Activated CD4-positive, alpha-beta memory T cell treated with anti-CD3 and anti-CD28 coated beads for 36 hours (primary cell): ENCODE results near the gene SNCAIP. TPM values are rescaled to one million over a fixed set of nuclear protein-coding genes. Genes with fewer than 3 reads are reported as not detected.

ENCODE experiments used
- CTCF ChIA-PET: fragments of 350-600 bp; sonication (Branson Sonifier 250); formaldehyde crosslinking; loops from one replicate; lab custom pipeline; 2021; ENCODE audit warnings: antibody characterized with exemption, inconsistent platforms; lab: Charles Lee
- POLR2A ChIA-PET: fragments of 350-600 bp; sonication (Branson Sonifier 250); formaldehyde crosslinking; loops from one replicate; lab custom pipeline; 2021; ENCODE audit warnings: antibody characterized with exemption; lab: Charles Lee
- DNase-seq: peaks from one replicate; pipeline ENCODE4 v3.0.0-alpha.2; 2020
- H3K27ac Mint-ChIP-seq: one replicate; pipeline ENCODE4 v1.8.0; 2021; ENCODE audit warnings: mixed read lengths
- H3K27me3 Mint-ChIP-seq: one replicate; pipeline ENCODE4 v1.8.0; 2021; ENCODE audit warnings: mixed read lengths
- H3K36me3 Mint-ChIP-seq: one replicate; pipeline ENCODE4 v1.8.0; 2021; ENCODE audit warnings: mixed read lengths
- H3K4me1 Mint-ChIP-seq: one replicate; pipeline ENCODE4 v1.8.0; 2021; ENCODE audit warnings: low read depth, mixed read lengths
- H3K4me3 Mint-ChIP-seq: one replicate; pipeline ENCODE4 v1.8.0; 2021; ENCODE audit warnings: mild to moderate bottlenecking, mixed read lengths
- H3K9me3 Mint-ChIP-seq: one replicate; pipeline ENCODE4 v1.8.0; 2021; ENCODE audit warnings: mixed read lengths
- intact Hi-C: fragments of 100-400 bp; cut with micrococcal nuclease; formaldehyde crosslinking; loops from one replicate; pipeline ENCODE4 v1.15.1; 2023
- total RNA-seq, 2 experiments: library from RNA; stranded (reverse); gene quantifications; one replicate each; pipeline ENCODE4 v1.2.3, GENCODE V29; 2021

SNCAIP gene
- total RNA-seq, 2 experiments from 2014 or later, result not detected

- H3K27me3 Mint-ChIP-seq, result no peaks in the 10 kb centered on the region
- no peak overlapping the region for H3K4me3 Mint-ChIP-seq
- H3K27ac Mint-ChIP-seq, result no peak overlapping the region
- no peak for DNase-seq
- ChIA-PET POLR2A (no interaction called here), CTCF (no interaction called here)
- H3K4me1 Mint-ChIP-seq, result no peaks in the 10 kb centered on the region
- H3K9me3 Mint-ChIP-seq, result no peaks in the 10 kb centered on the region
- H3K36me3 Mint-ChIP-seq, result no peaks in the 10 kb centered on the region
- intact Hi-C loops, result no loop called here
Observed at GRCh38 chr5:122297587-122298298, 14.3 kb upstream of the SNCAIP start.

- Mint-ChIP-seq H3K27me3 (no peaks in the 10 kb centered on the region), H3K4me3 (no peak overlapping the region), H3K4me1 (no peaks in the 10 kb centered on the region), H3K27ac (no peak overlapping the region), H3K36me3 (no peaks in the 10 kb centered on the region), H3K9me3 (no peaks in the 10 kb centered on the region)
- CTCF ChIA-PET, result no interaction called here
- DNase-seq, result no peak
- POLR2A ChIA-PET, result no interaction called here
- intact Hi-C loops, result no loop called here
Observed at GRCh38 chr5:122300374-122300773, 11.7 kb upstream of the SNCAIP start.

- no peaks in the 10 kb centered on the region for H3K36me3 Mint-ChIP-seq
- intact Hi-C loops, result no loop called here
- CTCF ChIA-PET, result interaction anchor here (0.6 kb wide), 1 partner anchor 483 kb away, joined by 3 read pairs; no protein-coding TSS in a partner anchor
- POLR2A ChIA-PET, result no interaction called here
- no peaks in the 10 kb centered on the region for H3K4me1 Mint-ChIP-seq
- no peaks in the 10 kb centered on the region for H3K27me3 Mint-ChIP-seq
- no peaks in the 10 kb centered on the region for H3K9me3 Mint-ChIP-seq
- no peak overlapping the region for H3K4me3 Mint-ChIP-seq
- no peak for DNase-seq
- H3K27ac Mint-ChIP-seq, result no peak overlapping the region
Observed at GRCh38 chr5:122301016-122301415, 11.0 kb upstream of the SNCAIP start.

- ChIA-PET POLR2A (no interaction called here), CTCF (no interaction called here)
- peaks cover 2% of the 10 kb centered on the region for H3K27me3 Mint-ChIP-seq
- no peak overlapping the region for H3K27ac Mint-ChIP-seq
- DNase-seq, result no peak
- H3K4me1 Mint-ChIP-seq, result no peaks in the 10 kb centered on the region
- no peaks in the 10 kb centered on the region for H3K36me3 Mint-ChIP-seq
- intact Hi-C loops, result no loop called here
- H3K4me3 Mint-ChIP-seq, result no peak overlapping the region
- no peaks in the 10 kb centered on the region for H3K9me3 Mint-ChIP-seq
Observed at GRCh38 chr5:122304471-122305215, 7.4 kb upstream of the SNCAIP start.

- Mint-ChIP-seq H3K36me3 (no peaks in the 10 kb centered on the region), H3K27ac (no peak overlapping the region), H3K4me1 (peaks cover 2% of the 10 kb centered on the region), H3K27me3 (peaks cover 18% of the 10 kb centered on the region), H3K4me3 (no peak overlapping the region), H3K9me3 (no peaks in the 10 kb centered on the region)
- POLR2A ChIA-PET, result no interaction called here
- DNase-seq, result no peak
- intact Hi-C loops, result no loop called here
- CTCF ChIA-PET, result no interaction called here
Observed at GRCh38 chr5:122306461-122306860, 5.6 kb upstream of the SNCAIP start.

- CTCF ChIA-PET, result no interaction called here
- DNase-seq, result no peak
- no peak overlapping the region for H3K27ac Mint-ChIP-seq
- H3K4me3 Mint-ChIP-seq, result no peak overlapping the region
- H3K9me3 Mint-ChIP-seq, result no peaks in the 10 kb centered on the region
- H3K36me3 Mint-ChIP-seq, result no peaks in the 10 kb centered on the region
- peaks cover 9% of the 10 kb centered on the region for H3K4me1 Mint-ChIP-seq
- intact Hi-C loops, result no loop called here
- H3K27me3 Mint-ChIP-seq, result peaks cover 40% of the 10 kb centered on the region
- POLR2A ChIA-PET, result no interaction called here
Observed at GRCh38 chr5:122310889-122311288, 1.1 kb upstream of the SNCAIP start.

GRCh38 chr5:122311497-122311960 lies 508 bp upstream of the SNCAIP start:
- intact Hi-C loops, result no loop called here
- Mint-ChIP-seq H3K4me3 (no peak overlapping the region), H3K27me3 (peaks cover 40% of the 10 kb centered on the region), H3K9me3 (no peaks in the 10 kb centered on the region), H3K4me1 (peaks cover 9% of the 10 kb centered on the region), H3K36me3 (no peaks in the 10 kb centered on the region), H3K27ac (no peak overlapping the region)
- CTCF ChIA-PET, result no interaction called here
- POLR2A ChIA-PET, result no interaction called here
- DNase-seq, result no peak

GRCh38 chr5:122312591-122313406 lies 762 bp downstream of the SNCAIP start:
- Mint-ChIP-seq H3K9me3 (no peaks in the 10 kb centered on the region), H3K4me1 (peaks cover 9% of the 10 kb centered on the region), H3K4me3 (no peak overlapping the region), H3K36me3 (no peaks in the 10 kb centered on the region), H3K27ac (no peak overlapping the region), H3K27me3 (peaks cover 38% of the 10 kb centered on the region)
- no peak for DNase-seq
- ChIA-PET POLR2A (no interaction called here), CTCF (no interaction called here)
- intact Hi-C loops, result no loop called here

GRCh38 chr5:122314036-122314435 lies 2.0 kb downstream of the SNCAIP start:
- Mint-ChIP-seq H3K36me3 (no peaks in the 10 kb centered on the region), H3K27ac (no peak overlapping the region), H3K9me3 (no peaks in the 10 kb centered on the region), H3K4me1 (peaks cover 9% of the 10 kb centered on the region), H3K27me3 (peaks cover 38% of the 10 kb centered on the region), H3K4me3 (no peak overlapping the region)
- intact Hi-C loops, result no loop called here
- no peak for DNase-seq
- POLR2A ChIA-PET, result no interaction called here
- CTCF ChIA-PET, result interaction anchor here (0.6 kb wide), 1 partner anchor 640 kb away, joined by 3 read pairs; no protein-coding TSS in a partner anchor

GRCh38 chr5:122315521-122315920 lies 3.5 kb downstream of the SNCAIP start:
- Mint-ChIP-seq H3K36me3 (no peaks in the 10 kb centered on the region), H3K27ac (no peak overlapping the region), H3K27me3 (peaks cover 31% of the 10 kb centered on the region), H3K4me3 (no peak overlapping the region), H3K9me3 (no peaks in the 10 kb centered on the region), H3K4me1 (peaks cover 9% of the 10 kb centered on the region)
- intact Hi-C loops, result no loop called here
- DNase-seq, result no peak
- ChIA-PET CTCF (no interaction called here), POLR2A (no interaction called here)

- POLR2A ChIA-PET, result no interaction called here
- CTCF ChIA-PET, result no interaction called here
- intact Hi-C loops, result no loop called here
Observed at GRCh38 chr5:122316656-122317055, 4.6 kb downstream of the SNCAIP start.

GRCh38 chr5:122319897-122320296 lies 7.9 kb downstream of the SNCAIP start:
- DNase-seq, result no peak
- intact Hi-C loops, result no loop called here
- no peak overlapping the region for H3K4me3 Mint-ChIP-seq
- ChIA-PET POLR2A (no interaction called here), CTCF (no interaction called here)
- no peaks in the 10 kb centered on the region for H3K36me3 Mint-ChIP-seq
- H3K27me3 Mint-ChIP-seq, result peaks cover 4% of the 10 kb centered on the region
- H3K4me1 Mint-ChIP-seq, result no peaks in the 10 kb centered on the region
- H3K9me3 Mint-ChIP-seq, result no peaks in the 10 kb centered on the region
- H3K27ac Mint-ChIP-seq, result no peak overlapping the region

More at GRCh38 chr5:122316656-122317055, 4.6 kb downstream of the SNCAIP start:
- no peaks in the 10 kb centered on the region for H3K9me3 Mint-ChIP-seq
- H3K36me3 Mint-ChIP-seq, result no peaks in the 10 kb centered on the region
- H3K4me3 Mint-ChIP-seq, result no peak overlapping the region
- peaks cover 7% of the 10 kb centered on the region for H3K4me1 Mint-ChIP-seq
- H3K27ac Mint-ChIP-seq, result no peak overlapping the region
- DNase-seq, result no peak
- peaks cover 20% of the 10 kb centered on the region for H3K27me3 Mint-ChIP-seq
